HPDE6-E6E7 (cell line): ENCODE results near the gene ANK3.

Source experiments
- DNase-seq: peaks from one replicate; pipeline ENCODE4 v3.0.0; 2011; ENCODE audit warnings: missing footprints; ENCODE audit errors: extremely low spot score

The ANK3 gene

DNA sequence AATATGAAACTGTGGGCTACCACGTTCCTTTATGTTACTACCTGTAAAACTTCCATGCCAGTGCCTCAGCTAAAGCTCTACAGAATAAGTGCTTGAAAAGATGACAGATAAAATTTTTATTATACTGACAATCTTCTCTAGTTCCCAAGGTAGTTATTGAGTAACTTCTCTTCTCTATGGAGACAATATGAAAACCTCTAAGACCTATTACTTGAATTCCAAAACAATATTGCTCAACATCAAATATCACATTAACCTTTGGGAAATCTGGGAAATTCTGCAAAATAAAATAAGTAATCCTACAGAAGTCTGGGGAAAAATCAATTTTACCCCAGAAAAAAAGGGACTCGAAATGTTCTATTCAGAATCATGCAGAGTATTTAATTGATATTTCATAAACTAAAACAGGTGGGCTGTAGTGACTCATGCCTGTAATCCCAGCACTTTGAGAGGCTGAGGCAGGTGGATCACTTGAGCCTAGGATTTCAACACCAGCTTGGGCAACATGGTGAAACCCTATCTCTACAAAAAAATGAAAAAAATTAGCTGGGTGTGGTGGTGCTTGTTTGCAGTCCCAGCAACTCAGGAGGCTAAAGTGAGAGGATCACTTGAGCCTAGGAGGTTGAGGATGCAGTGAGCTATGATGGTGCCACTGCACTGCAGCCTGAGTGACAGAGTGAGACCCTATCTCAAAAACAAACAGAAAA lies 23.8 kb upstream of the ANK3 start:
- DNase-seq, result no peak

GRCh38 chr10:60410970-60411369 lies 21.3 kb upstream of the ANK3 start:
- no peak for DNase-seq

GRCh38 chr10:60409202-60409601 lies 19.5 kb upstream of the ANK3 start:
- DNase-seq, result no peak

DNA sequence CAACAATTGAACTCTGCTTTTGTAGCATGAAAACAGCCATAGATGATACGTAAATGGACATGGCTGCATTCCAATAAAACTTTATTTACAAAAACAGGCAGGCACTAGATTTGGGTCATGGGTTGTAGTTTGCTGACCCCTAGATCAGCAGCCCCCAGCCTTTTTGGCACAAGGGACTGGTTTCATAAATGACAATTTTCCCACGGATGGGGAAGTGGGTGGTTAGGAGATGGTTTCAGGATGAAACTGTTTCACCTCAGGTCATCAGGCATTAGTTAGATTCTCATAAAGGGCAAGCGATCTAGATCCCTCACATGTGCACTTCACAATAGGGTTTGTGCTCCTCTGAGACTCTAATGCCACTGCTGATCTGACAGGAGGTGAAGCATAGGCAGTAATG lies 16.5 kb upstream of the ANK3 start:
- DNase-seq, result no peak

DNA sequence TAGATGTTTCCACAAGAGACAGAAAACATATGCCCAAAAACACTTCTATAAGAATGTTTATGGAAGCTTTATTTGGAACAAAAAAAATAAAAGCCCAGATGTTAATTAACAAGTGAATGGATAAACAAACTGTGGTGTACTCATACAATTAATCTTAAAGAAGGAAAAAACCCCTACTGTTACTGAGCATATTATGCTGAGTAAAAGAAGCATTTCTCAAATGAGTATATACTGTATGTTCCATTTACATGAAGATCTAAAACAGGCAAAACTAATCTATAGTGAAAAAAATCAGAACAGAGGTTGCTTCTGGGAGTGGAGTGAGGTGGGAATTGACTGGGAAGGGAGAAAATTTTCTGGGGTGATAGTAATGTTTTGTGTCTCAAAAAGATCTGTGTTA lies 15.5 kb upstream of the ANK3 start:
- DNase-seq, result no peak

- DNase-seq, result no peak
These were observed 13.6 kb upstream of the ANK3 start for GRCh38 chr10:60403168-60403873.

GRCh38 chr10:60400366-60400765 lies 10.7 kb upstream of the ANK3 start:
- DNase-seq, result no peak

DNA sequence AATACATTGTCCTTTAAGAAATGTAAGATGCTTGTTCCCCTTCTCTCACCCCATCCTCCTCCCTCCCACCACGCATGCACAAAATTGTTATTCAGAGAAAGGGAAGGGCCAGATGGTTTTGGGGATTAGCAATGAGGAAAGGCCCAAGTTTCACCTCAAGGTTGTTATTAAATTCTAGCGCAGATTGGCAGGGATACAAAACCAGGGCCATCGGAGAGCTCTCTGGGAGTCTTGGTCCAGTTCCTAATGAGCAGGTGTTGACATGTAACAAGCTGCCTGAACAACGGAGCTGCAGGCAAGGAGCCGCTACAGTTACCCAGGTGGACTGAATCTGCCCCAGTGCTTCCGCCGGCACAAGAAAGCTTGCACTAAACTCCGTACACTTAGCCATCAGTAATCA lies 9.7 kb upstream of the ANK3 start:
- peak; percentile 17 for DNase-seq

DNA sequence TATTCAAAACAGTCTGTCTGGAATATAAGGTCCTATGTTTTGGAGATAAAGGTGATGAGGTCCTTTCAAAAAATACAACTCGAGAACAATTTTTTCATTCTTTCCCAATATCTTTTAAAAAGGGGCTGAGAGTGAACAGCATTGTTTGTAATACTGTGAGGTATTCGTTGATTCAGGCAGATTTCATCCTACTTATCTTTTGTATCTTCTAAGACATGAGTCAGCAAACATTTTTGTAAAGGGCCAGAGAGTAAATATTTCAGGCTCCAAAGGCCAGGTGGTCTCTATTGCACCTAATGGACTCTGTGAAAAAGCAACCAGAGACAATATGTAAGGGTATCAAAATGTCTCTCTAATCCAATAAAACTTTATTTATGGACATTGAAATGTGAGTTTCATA lies 8.1 kb upstream of the ANK3 start:
- no peak for DNase-seq

GRCh38 chr10:60396766-60397165 lies 7.1 kb upstream of the ANK3 start:
- no peak for DNase-seq

- DNase-seq, result no peak
These were observed 6.0 kb upstream of the ANK3 start for GRCh38 chr10:60395711-60396110.

DNA sequence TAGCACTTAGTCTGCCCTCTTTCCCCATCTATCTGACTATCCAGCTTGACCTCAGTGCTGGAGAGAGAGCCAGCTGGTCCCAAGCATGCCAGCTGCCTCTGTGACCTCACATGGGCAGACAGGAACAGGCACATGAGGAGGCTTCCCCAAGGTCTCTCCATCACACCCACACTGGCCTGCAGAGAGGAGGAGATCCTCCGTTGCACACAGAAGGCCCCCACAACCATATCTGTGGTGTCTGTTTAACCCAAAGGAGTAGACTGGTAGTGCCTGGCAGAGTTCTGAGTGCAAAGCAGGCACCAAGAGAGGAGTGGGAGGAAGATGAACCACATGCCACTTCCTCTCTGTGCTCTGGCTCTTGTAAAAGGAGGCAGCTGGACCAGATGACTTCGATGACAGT lies 4.8 kb upstream of the ANK3 start:
- DNase-seq, result no peak

- no peak for DNase-seq
These were observed 550 bp upstream of the ANK3 start for GRCh38 chr10:60390224-60390626.

DNA sequence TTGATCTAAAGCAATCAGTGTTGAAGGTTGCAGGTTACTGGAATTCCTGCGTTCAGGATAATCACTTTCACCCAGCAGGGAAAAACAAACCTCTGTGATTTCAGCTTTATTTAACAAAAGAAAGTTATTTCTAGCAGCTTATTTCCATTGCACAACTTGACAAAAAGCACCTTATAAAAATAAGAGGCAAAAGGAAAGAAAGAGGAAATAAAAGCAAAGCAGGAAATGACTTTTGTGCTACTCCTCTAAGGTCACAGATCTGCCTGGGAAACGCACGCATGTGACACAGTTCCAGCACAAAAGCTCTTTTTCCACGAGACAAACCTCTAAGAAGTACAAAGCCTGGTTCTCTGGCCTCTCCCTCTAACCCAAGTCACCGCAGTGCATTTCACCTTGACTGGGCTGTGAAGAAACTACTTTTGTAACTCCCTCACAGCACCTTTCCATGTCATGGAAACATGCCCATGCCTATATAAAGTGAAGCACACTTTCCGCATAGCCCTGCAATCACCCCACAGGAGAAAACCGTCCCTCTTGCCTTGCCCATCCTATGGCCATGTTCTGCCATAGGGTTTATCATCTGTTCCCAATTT lies 870 bp downstream of the ANK3 start:
- DNase-seq, result no peak

DNA sequence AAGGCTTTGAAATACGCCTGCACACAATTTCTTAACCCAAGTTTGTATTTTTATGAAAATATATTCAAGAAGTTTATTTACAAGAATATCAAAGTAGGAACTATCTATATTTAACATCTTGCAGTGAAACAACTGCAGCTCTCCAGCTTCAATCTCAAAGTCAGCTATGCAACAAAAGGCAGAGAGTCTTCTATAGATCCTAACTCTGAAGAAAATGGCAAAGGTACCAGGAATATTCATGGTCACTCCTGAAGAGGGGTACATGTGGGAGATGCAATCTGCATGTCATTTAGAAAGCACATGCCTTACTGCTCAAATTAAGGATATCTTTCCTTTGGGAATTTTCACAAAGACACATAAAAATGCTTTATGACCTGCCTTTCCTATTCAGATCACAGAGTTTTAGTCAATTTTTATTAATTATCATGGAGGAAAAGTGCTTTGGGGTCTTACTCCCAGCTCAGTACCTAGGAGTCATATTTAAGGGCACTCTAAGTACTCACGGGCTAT lies 1.5 kb downstream of the ANK3 start:
- DNase-seq, result no peak

GRCh38 chr10:60387531-60387930 lies 2.1 kb downstream of the ANK3 start:
- no peak for DNase-seq

- DNase-seq, result no peak
These were observed 4.3 kb downstream of the ANK3 start for GRCh38 chr10:60385399-60385738.

DNA sequence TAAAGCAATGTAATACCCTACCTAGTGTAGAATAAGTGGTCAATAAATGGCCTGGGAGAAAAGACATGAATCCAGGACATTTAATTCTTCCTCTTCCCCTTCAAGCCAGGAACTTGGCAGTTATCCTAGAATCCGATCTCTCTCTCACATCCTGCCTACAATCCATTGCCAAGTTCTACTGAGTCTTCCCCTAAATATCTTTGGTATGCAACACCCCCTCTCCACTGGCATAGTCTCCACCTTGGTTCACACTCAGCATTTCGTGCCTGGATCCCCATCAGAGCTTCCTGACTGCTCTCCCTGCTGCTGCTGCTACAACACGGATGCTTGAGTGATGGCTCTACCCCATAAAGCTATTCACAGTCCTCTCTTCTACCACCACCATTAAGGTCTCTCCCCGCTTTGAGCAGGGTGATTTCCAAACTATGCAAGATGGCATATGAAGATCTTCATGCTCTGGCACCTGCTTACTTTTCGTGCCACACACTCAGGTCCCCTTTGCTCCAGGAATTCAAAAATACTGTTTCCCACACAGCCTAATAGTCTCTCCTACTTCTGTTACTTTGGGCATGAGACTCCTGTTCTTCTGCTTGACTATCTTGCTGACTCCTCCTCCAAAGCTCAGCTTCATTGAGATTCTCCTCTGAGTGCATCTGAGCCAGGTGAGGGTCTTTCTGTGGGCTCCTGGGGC lies 4.8 kb downstream of the ANK3 start:
- DNase-seq, result peak; percentile 49

GRCh38 chr10:60384011-60384410 lies 5.7 kb downstream of the ANK3 start:
- DNase-seq, result no peak

GRCh38 chr10:60382946-60383681 lies 6.6 kb downstream of the ANK3 start:
- peak; percentile 36 for DNase-seq

GRCh38 chr10:60380781-60381180 lies 8.9 kb downstream of the ANK3 start:
- no peak for DNase-seq

DNA sequence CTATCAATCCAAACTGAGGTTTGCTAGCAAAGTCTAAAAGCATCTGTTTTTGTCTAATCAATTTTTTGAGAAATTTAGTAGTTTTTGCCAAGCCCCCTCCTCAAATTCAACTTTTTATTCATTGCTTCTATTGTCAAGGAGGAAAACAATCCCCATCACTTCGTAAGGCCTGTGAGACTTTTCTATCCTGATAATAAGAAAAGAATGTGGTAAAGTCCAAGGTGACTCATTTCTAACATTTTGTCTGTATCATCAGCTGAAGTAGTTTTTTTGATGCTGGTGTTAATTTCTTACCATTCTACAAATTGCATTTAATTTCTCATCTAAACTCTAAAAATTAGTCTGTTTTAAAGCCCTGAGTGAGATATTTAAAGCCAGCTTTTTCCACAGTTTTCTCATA lies 11.7 kb downstream of the ANK3 start:
- DNase-seq, result no peak
